ENCODE measurements around the gene GPR31. TPM values are rescaled to one million over a fixed set of nuclear protein-coding genes. Genes with fewer than 3 reads are reported as not detected.

The GPR31 gene
- total RNA-seq, 1 donor from 2014 or later = not detected

DNA sequence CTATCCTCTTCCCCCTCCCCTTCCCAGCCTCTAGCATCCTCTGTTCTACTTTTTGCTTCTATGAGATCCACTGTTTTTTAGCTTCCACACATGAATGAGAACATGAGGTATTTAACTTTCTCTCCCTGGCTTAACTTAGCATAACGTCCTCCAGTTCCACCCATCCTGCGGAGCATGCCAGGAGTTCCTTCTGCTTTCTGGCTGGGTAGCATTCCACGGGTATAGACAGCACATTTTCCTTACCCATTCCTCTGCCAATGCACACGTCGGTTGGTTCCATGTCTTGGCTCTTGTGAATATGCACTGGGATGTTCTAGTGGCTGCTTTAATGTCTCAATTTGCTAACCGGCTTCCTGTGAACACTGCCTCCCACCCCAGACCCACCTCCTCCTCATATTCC, 48.1 kb downstream of the GPR31 start:
- no peak overlapping the region for H3K27ac Mint-ChIP-seq (ENCODE audit: unreplicated experiment)
- no peaks in the 10 kb centered on the region for H3K27me3 ChIP-seq (ENCODE audit: insufficient read depth, low read length)
- no peaks in the 10 kb centered on the region for H3K36me3 ChIP-seq (ENCODE audit: insufficient read depth, low read length)

GRCh38 chr6:167108278-167108677, 49.5 kb downstream of the GPR31 start:
- Histone ChIP-seq H3K27me3 (ENCODE audit: insufficient read depth, low read length) (no peaks in the 10 kb centered on the region), H3K4me2 (ENCODE audit: low read length) (no peak overlapping the region), H3K9ac (ENCODE audit: low read length) (no peak overlapping the region), H2AFZ (ENCODE audit: low read depth, low read length) (no peak overlapping the region), H3K4me3 (ENCODE audit: insufficient read depth, low read depth, low read length) (no peak overlapping the region), H3K4me1 (ENCODE audit: insufficient read depth, low read length) (no peaks in the 10 kb centered on the region), H3K36me3 (ENCODE audit: insufficient read depth, low read length) (no peaks in the 10 kb centered on the region), H3K9me3 (ENCODE audit: insufficient read depth, low read depth, low read length) (peaks cover 3% of the 10 kb centered on the region), H3K27ac (ENCODE audit: low read depth, low read length) (no peak overlapping the region), H4K20me1 (ENCODE audit: insufficient read depth, low read length) (no peaks in the 10 kb centered on the region), H3K79me2 (ENCODE audit: insufficient read depth, low read length) (no peaks in the 10 kb centered on the region)
- Mint-ChIP-seq H3K27ac (ENCODE audit: unreplicated experiment) (no peak overlapping the region), H3K4me3 (ENCODE audit: unreplicated experiment) (no peak overlapping the region), H3K27me3 (ENCODE audit: low read depth, unreplicated experiment) (peaks cover 6% of the 10 kb centered on the region), H3K9me3 (ENCODE audit: unreplicated experiment) (peaks cover 5% of the 10 kb centered on the region), H3K4me1 (ENCODE audit: low read depth, unreplicated experiment) (no peaks in the 10 kb centered on the region), H3K36me3 (ENCODE audit: low read depth, unreplicated experiment) (no peaks in the 10 kb centered on the region)
- DNase-seq (ENCODE audit: low read depth) = no peak
- TF ChIP-seq EZH2 (IDR thresholded peaks at IDR 0.05; ENCODE audit: insufficient read depth, low read length) = no peak
- no peak for TF ChIP-seq CTCF (IDR thresholded peaks at IDR 0.05; ENCODE audit: insufficient read depth, low read depth, low read length)
- no peak for FAIRE-seq

More for the DNA sequence above, 48.1 kb downstream of the GPR31 start:
- H2AFZ ChIP-seq (ENCODE audit: low read depth, low read length) = no peak overlapping the region
- H3K4me1 ChIP-seq (ENCODE audit: insufficient read depth, low read length) = no peaks in the 10 kb centered on the region
- no peaks in the 10 kb centered on the region for H3K79me2 ChIP-seq (ENCODE audit: insufficient read depth, low read length)
- Mint-ChIP-seq H3K4me3 (ENCODE audit: unreplicated experiment) (no peak overlapping the region), H3K27me3 (ENCODE audit: low read depth, unreplicated experiment) (peaks cover 15% of the 10 kb centered on the region), H3K4me1 (ENCODE audit: low read depth, unreplicated experiment) (no peaks in the 10 kb centered on the region), H3K36me3 (ENCODE audit: low read depth, unreplicated experiment) (no peaks in the 10 kb centered on the region), H3K9me3 (ENCODE audit: unreplicated experiment) (peaks cover 5% of the 10 kb centered on the region)
- peaks cover 3% of the 10 kb centered on the region for H3K9me3 ChIP-seq (ENCODE audit: insufficient read depth, low read depth, low read length)
- no peak for TF ChIP-seq EZH2 (IDR thresholded peaks at IDR 0.05; ENCODE audit: insufficient read depth, low read length)
- no peak for TF ChIP-seq CTCF (IDR thresholded peaks at IDR 0.05; ENCODE audit: insufficient read depth, low read depth, low read length)
- H3K4me2 ChIP-seq (ENCODE audit: low read length) = no peak overlapping the region
- no peak overlapping the region for H3K4me3 ChIP-seq (ENCODE audit: insufficient read depth, low read depth, low read length)
- H3K9ac ChIP-seq (ENCODE audit: low read length) = no peak overlapping the region
- H4K20me1 ChIP-seq (ENCODE audit: insufficient read depth, low read length) = no peaks in the 10 kb centered on the region
- no peak for DNase-seq (ENCODE audit: low read depth)
- FAIRE-seq = no peak
- H3K27ac ChIP-seq (ENCODE audit: low read depth, low read length) = no peak overlapping the region

GRCh38 chr6:167107787-167108186, 50.0 kb downstream of the GPR31 start:
- Histone ChIP-seq H3K27ac (ENCODE audit: low read depth, low read length) (no peak overlapping the region), H3K36me3 (ENCODE audit: insufficient read depth, low read length) (no peaks in the 10 kb centered on the region), H3K4me1 (ENCODE audit: insufficient read depth, low read length) (no peaks in the 10 kb centered on the region), H3K79me2 (ENCODE audit: insufficient read depth, low read length) (no peaks in the 10 kb centered on the region), H3K9ac (ENCODE audit: low read length) (no peak overlapping the region), H3K4me3 (ENCODE audit: insufficient read depth, low read depth, low read length) (no peak overlapping the region), H4K20me1 (ENCODE audit: insufficient read depth, low read length) (no peaks in the 10 kb centered on the region), H3K9me3 (ENCODE audit: insufficient read depth, low read depth, low read length) (peaks cover 3% of the 10 kb centered on the region), H2AFZ (ENCODE audit: low read depth, low read length) (no peak overlapping the region), H3K27me3 (ENCODE audit: insufficient read depth, low read length) (no peaks in the 10 kb centered on the region), H3K4me2 (ENCODE audit: low read length) (no peak overlapping the region)
- TF ChIP-seq EZH2 (IDR thresholded peaks at IDR 0.05; ENCODE audit: insufficient read depth, low read length) (no peak), CTCF (IDR thresholded peaks at IDR 0.05; ENCODE audit: insufficient read depth, low read depth, low read length) (no peak)
- Mint-ChIP-seq H3K27ac (ENCODE audit: unreplicated experiment) (no peak overlapping the region), H3K27me3 (ENCODE audit: low read depth, unreplicated experiment) (peaks cover 8% of the 10 kb centered on the region), H3K9me3 (ENCODE audit: unreplicated experiment) (peaks cover 5% of the 10 kb centered on the region), H3K36me3 (ENCODE audit: low read depth, unreplicated experiment) (no peaks in the 10 kb centered on the region), H3K4me3 (ENCODE audit: unreplicated experiment) (no peak overlapping the region), H3K4me1 (ENCODE audit: low read depth, unreplicated experiment) (no peaks in the 10 kb centered on the region)
- DNase-seq (ENCODE audit: low read depth) = no peak
- no peak for FAIRE-seq

Data from astrocyte (in vitro differentiated cells and primary cell).